Activated T-helper 1 cell treated with anti-CD3 and anti-CD28 coated beads, Interleukin-2, amount 50 U/mL, for 16 hours (primary cell): ENCODE data around the gene GALR2.

Source experiments
- DNase-seq, 2 donors: peaks; one replicate each; pipeline ENCODE4 v3.0.0-alpha.2; 2020; ENCODE audit warnings: low read depth in 1 of 2, low spot score in 1 of 2

The GALR2 gene

GRCh38 chr17:76079535-76079955 lies 5.0 kb downstream of the GALR2 start:
- DNase-seq: no peak

- no peak for DNase-seq
These were observed 5.6 kb downstream of the GALR2 start for GRCh38 chr17:76079956-76080767.

- no peak for DNase-seq
These were observed 6.2 kb downstream of the GALR2 start for GRCh38 chr17:76080768-76081287.

GRCh38 chr17:76081295-76082210 lies 7.0 kb downstream of the GALR2 start:
- DNase-seq: no peak

- DNase-seq: no peak
These were observed 8.0 kb downstream of the GALR2 start for GRCh38 chr17:76082326-76083251.

GRCh38 chr17:76083536-76084182 lies 9.1 kb downstream of the GALR2 start:
- DNase-seq: no peak

GRCh38 chr17:76085066-76085730 lies 10.6 kb downstream of the GALR2 start:
- DNase-seq: no peak

- DNase-seq: no peak
These were observed 11.3 kb downstream of the GALR2 start for GRCh38 chr17:76085731-76086366.

- DNase-seq: no peak
These were observed 11.8 kb downstream of the GALR2 start for GRCh38 chr17:76086384-76086783.

GRCh38 chr17:76087531-76087930 lies 12.9 kb downstream of the GALR2 start:
- DNase-seq: no peak

GRCh38 chr17:76088041-76088867 lies 13.7 kb downstream of the GALR2 start:
- DNase-seq: no peak

- DNase-seq: no peak
These were observed 14.4 kb downstream of the GALR2 start for GRCh38 chr17:76088868-76089576.

- DNase-seq: no peak
These were observed 15.3 kb downstream of the GALR2 start for GRCh38 chr17:76089680-76090516.

GRCh38 chr17:76090517-76091129 lies 16.0 kb downstream of the GALR2 start:
- DNase-seq: no peak

GRCh38 chr17:76091526-76092286 lies 17.1 kb downstream of the GALR2 start:
- DNase-seq: no peak
